22Rv1 (cell line): ENCODE results near the gene CPAMD8.

Experiments used
- CTCF ChIP-seq: fragments of 450-650 bp; IDR thresholded peaks from 2 replicates; pipeline ENCODE4 v1.5.1; 2017; ENCODE audit warnings: mild to moderate bottlenecking
- ZFX ChIP-seq: fragments of 450-650 bp; IDR thresholded peaks from 2 replicates; pipeline ENCODE4 v1.6.1; 2017; ENCODE audit warnings: antibody characterized with exemption, borderline replicate concordance

GRCh38 chr19:17041976-17042375 is 15.4 kb upstream of the CPAMD8 start:
- TF ChIP-seq CTCF: no peak
- TF ChIP-seq ZFX: no peak
